Mesenteric fat pad (tissue), 1 donor: ENCODE results near the gene PITX1. TPM values are rescaled to one million over a fixed set of nuclear protein-coding genes. Genes with fewer than 3 reads are reported as not detected.

Experiments used
- DNase-seq: peaks from one replicate; pipeline ENCODE4 v3.0.0-alpha.2; 2020; ENCODE audit warnings: low spot score
- total RNA-seq: library from RNA; stranded (reverse); fragmentation: NEBNext Ultra II Directional; extraction: Animal tissue kit (Norgen Biotek cat#: 25700); gene quantifications from one replicate; pipeline ENCODE4 v1.2.1, GENCODE V29; 2021
- donor health status: DM: yes; HTN: yes; CAD: no.

PITX1 gene
- total RNA-seq, 1 donor from 2014 or later, result 0.13 TPM

GRCh38 chr5:135029477-135030122, 4.4 kb downstream of the PITX1 start:
- no peak for DNase-seq

DNA sequence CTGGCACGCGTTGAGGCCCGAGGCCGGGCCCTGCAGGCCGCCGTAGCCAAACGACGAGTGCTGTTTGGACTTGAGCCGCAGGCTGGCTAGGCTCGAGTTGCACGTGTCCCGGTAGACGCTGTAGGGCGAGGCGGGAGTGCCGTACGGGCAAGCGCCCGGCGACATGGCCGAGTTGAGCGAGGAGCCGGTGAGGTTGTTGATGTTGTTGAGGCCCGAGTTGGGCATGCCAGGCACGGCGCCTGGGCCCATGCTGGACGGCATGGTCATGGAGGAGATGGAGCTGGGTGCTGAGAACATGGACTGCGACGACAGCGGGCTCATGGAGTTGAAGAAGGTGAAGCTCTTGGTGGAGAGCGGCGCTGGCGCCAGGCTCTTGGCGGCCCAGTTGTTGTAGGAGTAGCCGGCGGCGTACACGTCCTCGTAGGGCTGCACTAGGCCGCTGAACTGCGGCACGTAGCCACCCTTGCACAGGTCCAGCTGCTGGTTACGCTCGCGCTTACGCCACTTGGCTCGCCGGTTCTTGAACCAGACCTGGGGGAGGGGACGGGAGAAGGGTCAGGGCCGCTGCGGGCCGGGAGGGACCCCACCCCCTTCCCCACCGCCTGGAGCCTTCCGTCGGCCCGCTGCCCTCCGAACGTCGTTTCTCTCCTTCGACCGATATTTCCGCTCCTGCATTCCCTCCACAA, 5.1 kb downstream of the PITX1 start:
- no peak for DNase-seq

DNA sequence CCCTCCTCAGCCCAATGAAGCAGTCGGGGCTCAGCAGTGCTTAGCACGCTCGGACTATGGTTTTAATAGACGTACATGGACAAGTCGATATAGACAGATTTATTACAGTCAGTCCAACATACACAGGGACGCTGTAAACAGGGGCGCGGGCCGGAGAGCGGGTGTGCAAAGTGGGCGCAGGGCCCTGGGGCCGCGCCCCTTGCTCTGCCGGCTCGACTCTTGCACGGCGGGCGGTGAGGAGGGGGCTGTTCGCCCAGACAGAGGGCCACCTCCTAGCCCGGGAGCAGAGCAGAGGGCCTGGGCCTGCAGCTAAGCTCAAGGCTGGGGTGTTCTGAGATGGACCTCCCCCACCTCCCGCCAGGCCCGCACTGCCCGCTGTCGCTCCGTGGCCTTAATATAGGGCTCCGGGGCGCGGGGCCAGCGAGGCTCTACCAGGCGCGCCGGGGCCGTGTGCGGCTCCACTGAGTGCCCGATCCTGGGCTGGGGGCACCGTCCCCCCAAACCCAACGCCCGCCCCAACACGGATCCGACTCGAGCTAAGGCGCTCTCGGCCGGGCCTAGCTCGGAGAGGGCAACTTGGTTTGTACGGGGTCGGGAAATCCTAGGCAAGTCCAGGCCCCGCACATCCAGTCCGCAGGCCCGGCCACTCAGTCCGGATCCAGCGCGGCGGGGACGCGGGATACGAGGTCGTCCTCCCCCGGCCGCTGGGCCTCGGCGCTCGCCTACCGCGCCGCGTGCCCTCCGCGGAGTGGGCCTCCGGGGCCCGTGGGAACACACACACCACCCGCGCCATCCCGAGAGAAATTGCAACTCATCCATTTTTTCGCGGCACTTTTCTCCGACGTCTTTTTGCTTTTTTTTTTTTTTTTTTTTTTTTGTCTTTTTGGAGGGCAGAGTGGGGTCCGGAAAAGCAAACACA, 6.1 kb downstream of the PITX1 start:
- DNase-seq, result no peak

- DNase-seq, result no peak
These were observed 6.7 kb downstream of the PITX1 start for GRCh38 chr5:135027266-135027696.

DNA sequence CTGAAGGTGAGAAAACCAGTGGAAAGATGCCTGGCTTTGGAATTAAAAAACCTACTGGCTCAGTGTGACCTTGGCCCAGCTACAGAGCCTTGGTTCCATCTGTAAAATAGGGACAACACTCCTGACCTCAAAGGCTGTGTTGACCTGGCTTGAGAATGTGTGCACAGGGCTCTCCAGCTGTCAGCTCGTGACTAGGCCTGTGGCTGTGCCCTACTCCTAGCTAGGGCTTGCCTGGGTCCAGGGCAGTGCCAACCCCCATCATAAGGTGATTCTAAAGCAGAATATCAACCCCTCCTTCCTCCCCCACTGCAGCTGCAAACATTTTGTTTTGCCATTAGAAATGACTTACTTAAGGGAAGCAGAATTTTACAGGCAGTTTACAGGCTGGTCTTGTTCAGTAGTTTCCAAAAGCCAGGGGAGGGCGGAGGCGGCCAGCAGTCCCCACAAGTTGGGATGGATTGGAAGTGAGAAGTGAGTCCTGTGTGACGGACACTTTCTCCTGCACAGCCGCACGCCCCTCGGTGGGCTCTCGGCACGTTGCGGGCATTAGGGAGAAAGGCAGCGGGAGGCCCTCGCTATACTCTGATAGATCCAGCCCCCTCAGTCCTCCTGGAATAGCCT, 7.3 kb downstream of the PITX1 start:
- DNase-seq, result no peak

GRCh38 chr5:135025730-135026644, 8.0 kb downstream of the PITX1 start:
- DNase-seq, result no peak

- no peak for DNase-seq
These were observed 8.9 kb downstream of the PITX1 start for GRCh38 chr5:135024956-135025729.

GRCh38 chr5:135020111-135020895, 13.7 kb downstream of the PITX1 start:
- DNase-seq, result peak; percentile 72

DNA sequence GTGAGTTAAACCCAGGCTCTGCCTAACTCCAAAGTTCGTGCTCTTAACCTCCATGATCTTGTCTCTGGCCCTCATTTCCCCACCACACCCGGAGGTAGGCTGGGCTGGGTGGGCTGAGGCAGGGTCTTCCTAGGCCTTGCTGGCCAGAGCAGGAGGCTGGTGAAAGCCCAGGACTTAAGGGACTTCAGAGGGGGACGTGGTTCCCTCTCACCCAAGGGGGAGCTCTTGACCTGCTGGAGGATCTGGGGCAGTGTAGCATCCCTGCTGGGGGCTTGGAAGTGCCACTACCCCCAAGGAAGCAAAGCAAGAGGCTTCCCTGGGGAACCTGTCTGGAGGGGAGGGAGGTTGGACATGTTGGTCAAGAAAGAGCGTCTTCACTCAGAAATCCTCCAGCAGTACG, 14.7 kb downstream of the PITX1 start:
- peak; percentile 81 for DNase-seq

GRCh38 chr5:135018457-135018856, 15.6 kb downstream of the PITX1 start:
- peak; percentile 57 for DNase-seq

DNA sequence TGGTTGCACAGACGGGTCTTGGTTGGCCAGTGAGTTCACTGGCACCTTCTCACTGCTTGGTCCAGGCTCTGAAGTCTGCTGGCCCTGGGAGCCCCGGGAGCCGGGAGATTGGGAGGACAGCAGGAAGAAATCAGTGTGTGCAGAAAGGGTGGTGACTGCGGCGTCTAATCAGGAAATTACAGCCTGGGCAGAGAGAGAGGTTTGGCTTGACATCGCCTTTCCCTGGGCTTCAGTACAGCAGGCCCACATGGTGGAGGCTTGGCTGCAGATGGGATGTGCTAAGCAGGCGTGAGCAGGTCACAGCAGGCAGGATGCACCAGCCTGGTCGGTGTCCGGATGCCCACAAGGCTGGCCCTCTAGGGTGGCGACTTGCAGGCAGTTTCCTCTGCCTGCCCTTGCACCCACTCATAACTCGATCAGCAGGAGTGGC, 17.2 kb downstream of the PITX1 start:
- peak; percentile 73 for DNase-seq

GRCh38 chr5:135015942-135016341, 18.1 kb downstream of the PITX1 start:
- DNase-seq, result peak; percentile 51

- peak; percentile 60 for DNase-seq
These were observed 20.0 kb downstream of the PITX1 start for GRCh38 chr5:135013947-135014570.

DNA sequence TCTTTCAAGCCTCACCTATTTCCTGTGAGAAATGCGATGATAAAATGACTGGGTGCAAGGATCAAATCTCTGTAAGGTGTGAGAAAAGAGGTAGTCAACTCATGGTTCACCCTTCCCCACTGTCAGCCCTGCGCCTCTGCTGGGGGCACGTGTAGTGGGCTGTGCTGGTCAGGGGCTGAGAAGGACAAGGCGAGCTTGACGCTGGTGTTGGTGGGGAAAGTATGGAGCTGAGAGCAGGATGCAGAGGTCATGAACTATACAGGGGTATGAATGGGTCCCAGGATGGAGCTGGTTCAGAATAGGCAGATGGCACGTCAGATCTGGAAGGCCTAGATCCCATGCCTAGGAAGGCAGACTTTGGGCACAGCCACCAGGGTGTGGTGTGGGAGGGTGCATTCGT, 20.6 kb downstream of the PITX1 start:
- DNase-seq, result peak; percentile 53

- peak; percentile 59 for DNase-seq
These were observed 21.1 kb downstream of the PITX1 start for GRCh38 chr5:135012951-135013391.

DNA sequence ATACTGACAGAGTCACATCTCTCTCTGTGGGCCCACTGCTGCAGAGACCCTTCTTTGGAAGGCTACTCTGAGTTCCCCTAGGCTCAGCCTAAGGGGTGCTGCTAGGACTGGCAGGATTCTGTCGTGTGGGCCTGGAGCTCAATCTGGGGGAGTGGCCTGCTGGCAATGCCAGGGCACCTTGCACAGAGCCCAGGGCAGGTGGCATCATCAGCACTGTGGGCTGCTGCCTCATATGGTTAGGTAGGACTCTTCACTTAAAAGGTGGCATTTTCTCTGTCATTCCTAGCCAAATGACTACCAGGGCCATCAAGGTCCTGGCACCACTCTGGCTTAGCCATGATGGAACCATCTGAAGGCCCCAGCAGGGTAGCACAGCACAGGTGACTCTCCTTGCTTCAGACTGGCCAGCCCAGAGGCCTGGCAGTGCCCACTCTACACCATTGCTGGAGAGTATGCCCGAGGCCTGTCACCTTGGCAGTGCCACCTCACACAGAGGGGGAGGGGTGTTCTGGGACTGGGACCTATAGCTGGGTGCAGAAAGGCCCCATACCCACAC, 21.9 kb downstream of the PITX1 start:
- peak; percentile 51 for DNase-seq

- peak; percentile 85 for DNase-seq
These were observed 22.5 kb downstream of the PITX1 start for GRCh38 chr5:135011355-135012032.
